ENCODE measurements around the gene CFAP410.

DNA sequence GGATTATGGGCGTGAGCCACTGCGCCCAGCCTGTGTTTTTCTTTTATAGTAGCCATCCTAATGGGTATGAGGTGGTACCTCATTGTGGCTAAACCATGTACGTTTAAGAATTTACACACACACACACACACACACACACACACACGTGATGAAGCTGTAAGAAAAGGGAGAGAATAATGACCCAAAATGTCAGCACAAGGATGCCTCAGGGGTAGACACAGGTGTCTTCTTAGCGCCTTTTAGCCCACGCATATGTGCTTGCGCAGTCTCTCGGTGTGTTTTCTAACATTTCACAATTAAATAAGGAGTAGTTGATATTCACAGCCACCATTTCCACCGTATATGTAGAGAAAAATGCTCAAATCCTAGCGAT is 40.1 kb downstream of the CFAP410 start:
- TF ChIP-seq CTCF (IDR thresholded peaks at IDR 0.05) (no peak), YY1 (IDR thresholded peaks at IDR 0.05; ENCODE audit: low read depth) (no peak), CHD2 (IDR thresholded peaks at IDR 0.05; ENCODE audit: low read length, partially characterized antibody) (no peak)
